Keratinocyte (primary cell): Measurements from ENCODE around the gene IQSEC3.

Experiments used
- EZH2 ChIP-seq: IDR thresholded peaks from one replicate; pipeline ENCODE4 v1.6.1; 2012; ENCODE audit warnings: inconsistent platforms, mild to moderate bottlenecking, low read length, moderate library complexity
- TF ChIP-seq, protein P1 (sequence below), 3 experiments: IDR thresholded peaks in 1 of 3; conservative IDR thresholded peaks in 1 of 3; optimal IDR thresholded peaks in 1 of 3; 2 replicates in 2 of 3; 3 replicates in 1 of 3; pipeline versions ENCODE3 to v1.5.1; 2011; ENCODE audit warnings: low read length in 3 of 3, mild to moderate bottlenecking in 3 of 3, moderate library complexity in 2 of 3, control low read depth in 1 of 3, inconsistent platforms in 1 of 3; ENCODE audit not compliant: insufficient read depth in 2 of 3; ENCODE audit errors: extremely low read depth in 1 of 3

DNA sequence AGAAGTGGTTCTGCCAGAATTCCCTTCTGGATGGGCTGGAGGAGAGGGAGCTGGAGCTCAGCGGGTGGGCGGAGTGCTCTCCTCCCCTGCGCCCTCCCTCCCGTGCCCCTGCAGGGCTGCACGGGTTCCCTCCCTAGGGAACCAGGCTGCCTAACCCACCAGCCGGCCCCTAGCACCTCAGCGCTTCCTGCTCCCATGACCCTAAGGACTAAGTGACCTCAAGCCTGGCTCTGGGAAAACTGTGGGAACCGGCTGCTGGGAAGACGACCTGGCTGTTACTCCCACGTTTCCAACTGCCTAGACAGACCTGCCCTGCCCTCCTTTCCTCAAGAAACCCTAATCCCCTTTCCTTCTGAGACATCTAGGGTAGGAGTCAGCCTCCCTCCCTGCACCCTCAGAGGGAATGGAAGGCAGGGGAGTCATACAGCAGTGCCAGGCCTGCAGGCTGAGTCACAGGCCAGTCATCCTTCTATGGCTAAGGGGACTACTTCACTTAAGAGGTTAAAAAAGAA lies 115.9 kb downstream of the IQSEC3 start:
- TF ChIP-seq, protein P1, sequence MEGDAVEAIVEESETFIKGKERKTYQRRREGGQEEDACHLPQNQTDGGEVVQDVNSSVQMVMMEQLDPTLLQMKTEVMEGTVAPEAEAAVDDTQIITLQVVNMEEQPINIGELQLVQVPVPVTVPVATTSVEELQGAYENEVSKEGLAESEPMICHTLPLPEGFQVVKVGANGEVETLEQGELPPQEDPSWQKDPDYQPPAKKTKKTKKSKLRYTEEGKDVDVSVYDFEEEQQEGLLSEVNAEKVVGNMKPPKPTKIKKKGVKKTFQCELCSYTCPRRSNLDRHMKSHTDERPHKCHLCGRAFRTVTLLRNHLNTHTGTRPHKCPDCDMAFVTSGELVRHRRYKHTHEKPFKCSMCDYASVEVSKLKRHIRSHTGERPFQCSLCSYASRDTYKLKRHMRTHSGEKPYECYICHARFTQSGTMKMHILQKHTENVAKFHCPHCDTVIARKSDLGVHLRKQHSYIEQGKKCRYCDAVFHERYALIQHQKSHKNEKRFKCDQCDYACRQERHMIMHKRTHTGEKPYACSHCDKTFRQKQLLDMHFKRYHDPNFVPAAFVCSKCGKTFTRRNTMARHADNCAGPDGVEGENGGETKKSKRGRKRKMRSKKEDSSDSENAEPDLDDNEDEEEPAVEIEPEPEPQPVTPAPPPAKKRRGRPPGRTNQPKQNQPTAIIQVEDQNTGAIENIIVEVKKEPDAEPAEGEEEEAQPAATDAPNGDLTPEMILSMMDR (optimal IDR thresholded peaks at IDR 0.05 in 1 of 3, IDR thresholded peaks at IDR 0.05 in 1 of 3, conservative IDR thresholded peaks at IDR 0.05 in 1 of 3; ENCODE audit: extremely low read depth in 1 of 3, insufficient read depth in 2 of 3, low read length in 3 of 3), result no peak
- no peak for TF ChIP-seq EZH2
